ENCODE data around the gene CUL3.

Gene CUL3

GRCh38 chr2:224580248-224580647, 4.9 kb downstream of the CUL3 start:
- DNase-seq (ENCODE audit: low spot score) = no peak

GRCh38 chr2:224579411-224579810, 5.8 kb downstream of the CUL3 start:
- no peak for DNase-seq (ENCODE audit: low spot score)

- DNase-seq (ENCODE audit: low spot score) = no peak
Observed at GRCh38 chr2:224577541-224577940, 7.6 kb downstream of the CUL3 start.

GRCh38 chr2:224576088-224576715, 9.0 kb downstream of the CUL3 start:
- no peak for DNase-seq (ENCODE audit: low spot score)

GRCh38 chr2:224574423-224575084, 10.6 kb downstream of the CUL3 start:
- DNase-seq (ENCODE audit: low spot score) = no peak

GRCh38 chr2:224573724-224574123, 11.4 kb downstream of the CUL3 start:
- no peak for DNase-seq (ENCODE audit: low spot score)

- DNase-seq (ENCODE audit: low spot score) = no peak
Observed at GRCh38 chr2:224572338-224572737, 12.8 kb downstream of the CUL3 start.

- no peak for DNase-seq (ENCODE audit: low spot score)
Observed at GRCh38 chr2:224570328-224570993, 14.7 kb downstream of the CUL3 start.

GRCh38 chr2:224569654-224570053, 15.5 kb downstream of the CUL3 start:
- no peak for DNase-seq (ENCODE audit: low spot score)

GRCh38 chr2:224565452-224566035, 19.6 kb downstream of the CUL3 start:
- DNase-seq (ENCODE audit: low spot score) = no peak

- no peak for DNase-seq (ENCODE audit: low spot score)
Observed at GRCh38 chr2:224563537-224563936, 21.6 kb downstream of the CUL3 start.

GRCh38 chr2:224562831-224563230, 22.3 kb downstream of the CUL3 start:
- no peak for DNase-seq (ENCODE audit: low spot score)

GRCh38 chr2:224561234-224562005, 23.7 kb downstream of the CUL3 start:
- DNase-seq (ENCODE audit: low spot score) = no peak

- DNase-seq (ENCODE audit: low spot score) = no peak
Observed at GRCh38 chr2:224560549-224560948, 24.6 kb downstream of the CUL3 start.

GRCh38 chr2:224557610-224558009, 27.6 kb downstream of the CUL3 start:
- no peak for DNase-seq (ENCODE audit: low spot score)

GRCh38 chr2:224556381-224556780, 28.8 kb downstream of the CUL3 start:
- DNase-seq (ENCODE audit: low spot score) = no peak

- no peak for DNase-seq (ENCODE audit: low spot score)
Observed at GRCh38 chr2:224555823-224556366, 29.3 kb downstream of the CUL3 start.

- no peak for DNase-seq (ENCODE audit: low spot score)
Observed at GRCh38 chr2:224552771-224553170, 32.4 kb downstream of the CUL3 start.

- no peak for DNase-seq (ENCODE audit: low spot score)
Observed at GRCh38 chr2:224551693-224552092, 33.5 kb downstream of the CUL3 start.

- DNase-seq (ENCODE audit: low spot score) = no peak
Observed at GRCh38 chr2:224546926-224547325, 38.2 kb downstream of the CUL3 start.

- no peak for DNase-seq (ENCODE audit: low spot score)
Observed at GRCh38 chr2:224545884-224546644, 39.1 kb downstream of the CUL3 start.

All from CD4-positive, alpha-beta T cell treated with Interleukin-6 at 100 ng/mL for 8 hours (primary cell).